Measurements from ENCODE around the gene COL23A1. TPM values are rescaled to one million over a fixed set of nuclear protein-coding genes. Genes with fewer than 3 reads are reported as not detected.

The COL23A1 gene
- total RNA-seq, 1 experiment from 2014 or later = 15.0 TPM

- Mint-ChIP-seq H3K4me1 (peaks cover 31% of the 10 kb centered on the region), H3K4me3 (no peak overlapping the region), H3K27ac (peak overlapping the region; percentile 4; the same call in 1 of the 2 replicates), H3K27me3 (ENCODE audit: low read depth) (no peaks in the 10 kb centered on the region), H3K36me3 (no peaks in the 10 kb centered on the region), H3K9me3 (no peaks in the 10 kb centered on the region)
- no peak for TF ChIP-seq ZNF423 (CRISPR knock-in tag; IDR thresholded peaks at IDR 0.05)
- TF ChIP-seq ZBTB21 (CRISPR knock-in tag; IDR thresholded peaks at IDR 0.05; ENCODE audit: borderline replicate concordance) = no peak
- TF ChIP-seq TEAD4 (CRISPR knock-in tag; IDR thresholded peaks at IDR 0.05) = no peak
- TF ChIP-seq STAT6 (CRISPR knock-in tag; conservative IDR thresholded peaks at IDR 0.05; ENCODE audit: low read depth) = no peak
- no peak for TF ChIP-seq CREB1 (CRISPR knock-in tag; IDR thresholded peaks at IDR 0.05)
- ChIA-PET CTCF (interaction anchor here (1.3 to 2.7 kb wide), 2 partner anchors 46 to 175 kb away, joined by 3 to 17 read pairs; partner anchors contain the start of gene COL23A1), POLR2A (interaction anchor here (0.5 kb wide), 1 partner anchor 34 kb away, joined by 4 read pairs; no protein-coding TSS in a partner anchor)
- DNase-seq (ENCODE audit: low spot score) = no peak
- no peak for ATAC-seq
Measured at GRCh38 chr5:178415353-178415752, 174.8 kb downstream of the COL23A1 start.

GRCh38 chr5:178413988-178414387 lies 176.2 kb downstream of the COL23A1 start:
- H3K36me3 Mint-ChIP-seq = no peaks in the 10 kb centered on the region
- no peaks in the 10 kb centered on the region for H3K27me3 Mint-ChIP-seq (ENCODE audit: low read depth)
- TF ChIP-seq USF2 (CRISPR knock-in tag; IDR thresholded peaks at IDR 0.05) (peak; percentile 56; the same call in 1 of the 2 replicates), CREB1 (CRISPR knock-in tag; IDR thresholded peaks at IDR 0.05) (no peak), ZNF232 (CRISPR knock-in tag; IDR thresholded peaks at IDR 0.05) (no peak)
- CTCF ChIA-PET = interaction anchor here (0.8 to 1.0 kb wide), 3 partner anchors 47 to 134 kb away, joined by 3 to 5 read pairs (median 4); no protein-coding TSS in a partner anchor
- no peak for DNase-seq (ENCODE audit: low spot score)
- H3K9me3 Mint-ChIP-seq = no peaks in the 10 kb centered on the region
- POLR2A ChIA-PET = no interaction called here
- H3K27ac Mint-ChIP-seq = no peak overlapping the region
- no peak overlapping the region for H3K4me3 Mint-ChIP-seq
- ATAC-seq = peak; percentile 70
- H3K4me1 Mint-ChIP-seq = peaks cover 19% of the 10 kb centered on the region

- Mint-ChIP-seq H3K9me3 (peaks cover 18% of the 10 kb centered on the region), H3K4me3 (no peak overlapping the region), H3K27ac (no peak overlapping the region), H3K36me3 (peaks cover 6% of the 10 kb centered on the region), H3K4me1 (peaks cover 8% of the 10 kb centered on the region), H3K27me3 (ENCODE audit: low read depth) (no peaks in the 10 kb centered on the region)
- no peak for ATAC-seq
- TF ChIP-seq IRF1 (CRISPR knock-in tag; IDR thresholded peaks at IDR 0.05) (no peak), RELA (CRISPR knock-in tag; IDR thresholded peaks at IDR 0.05; ENCODE audit: borderline replicate concordance) (no peak), ATF6 (CRISPR knock-in tag; IDR thresholded peaks at IDR 0.05) (no peak), ZNF423 (CRISPR knock-in tag; IDR thresholded peaks at IDR 0.05) (no peak), JAZF1 (CRISPR knock-in tag; IDR thresholded peaks at IDR 0.05) (no peak), CBFB (CRISPR knock-in tag; IDR thresholded peaks at IDR 0.05; ENCODE audit: low read depth) (no peak), ZNF671 (CRISPR knock-in tag; IDR thresholded peaks at IDR 0.05) (no peak), TCF7 (CRISPR knock-in tag; IDR thresholded peaks at IDR 0.05; ENCODE audit: low read depth) (no peak), PRRX2 (CRISPR knock-in tag; IDR thresholded peaks at IDR 0.05) (no peak), NFATC4 (CRISPR knock-in tag; IDR thresholded peaks at IDR 0.05) (no peak), ZSCAN18 (CRISPR knock-in tag; IDR thresholded peaks at IDR 0.05) (no peak), HMGA2 (CRISPR knock-in tag; IDR thresholded peaks at IDR 0.05) (no peak), ATF3 (CRISPR knock-in tag; conservative IDR thresholded peaks at IDR 0.05) (no peak), MYBL2 (CRISPR knock-in tag; IDR thresholded peaks at IDR 0.05) (no peak), MXD4 (CRISPR knock-in tag; IDR thresholded peaks at IDR 0.05; ENCODE audit: borderline replicate concordance) (no peak), GTF2I (CRISPR knock-in tag; conservative IDR thresholded peaks at IDR 0.05) (no peak)
- CTCF ChIA-PET = no interaction called here
- POLR2A ChIA-PET = no interaction called here
- no peak for DNase-seq (ENCODE audit: low spot score)
Measured at GRCh38 chr5:178411083-178411482, 179.1 kb downstream of the COL23A1 start.
